GM12891 (cell line): ENCODE measurements around the gene SRGAP1.

Experiments
- PAX5 ChIP-seq: IDR thresholded peaks from 2 replicates; pipeline ENCODE4 v1.6.1; 2011; ENCODE audit warnings: low read length, moderate library complexity, mild to moderate bottlenecking; ENCODE audit not compliant: insufficient read depth, severe bottlenecking
- POLR2A ChIP-seq: IDR thresholded peaks from 2 replicates; pipeline ENCODE4 v1.6.1; 2011; ENCODE audit warnings: low read depth, low read length, control low read depth
- POLR2AphosphoS5 ChIP-seq: IDR thresholded peaks from 2 replicates; pipeline ENCODE4 v1.6.1; 2011; ENCODE audit warnings: low read depth, low read length, control low read depth
- POU2F2 ChIP-seq: IDR thresholded peaks from 2 replicates; pipeline ENCODE4 v1.6.1; 2011; ENCODE audit warnings: low read depth, mild to moderate bottlenecking, control low read depth, low read length, moderate library complexity
- SPI1 ChIP-seq: IDR thresholded peaks from 2 replicates; pipeline ENCODE4 v1.6.1; 2011; ENCODE audit warnings: low read depth, low read length, control low read depth
- TAF1 ChIP-seq: IDR thresholded peaks from 2 replicates; pipeline ENCODE4 v1.6.1; 2011; ENCODE audit warnings: low read depth, low read length, control low read depth

DNA sequence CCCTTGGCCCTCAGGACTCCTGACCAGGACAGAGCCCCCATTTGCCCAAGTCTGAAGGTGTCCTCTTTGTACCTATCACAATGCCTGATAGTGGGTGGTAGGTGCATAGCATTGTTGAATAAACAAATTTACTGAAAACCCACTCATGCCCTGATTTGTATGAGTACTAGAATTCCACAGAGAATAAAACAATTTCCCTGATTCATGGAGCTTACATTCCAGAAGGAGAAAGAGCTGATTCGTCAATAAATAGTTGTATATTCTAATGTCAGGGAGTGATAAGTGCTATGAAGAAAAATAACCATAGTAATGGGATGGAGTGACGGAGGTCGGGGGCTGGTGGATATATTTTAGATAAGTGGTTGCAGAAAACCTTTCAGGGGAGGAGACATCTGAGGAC lies 117.0 kb downstream of the SRGAP1 start:
- TF ChIP-seq POLR2AphosphoS5: no peak
- TF ChIP-seq TAF1: no peak
- no peak for TF ChIP-seq SPI1
- no peak for TF ChIP-seq POLR2A
- no peak for TF ChIP-seq POU2F2
- TF ChIP-seq PAX5: no peak
